SK-MEL-5 (cell line): Measurements from ENCODE around the gene TM7SF2. TPM values are rescaled to one million over a fixed set of nuclear protein-coding genes. Genes with fewer than 3 reads are reported as not detected.
A peak's percentile ranks its signal among the peaks of the same experiment; 100 is the strongest.
"Not testable (repeated sequence)": the region's sequence is repeated elsewhere in the genome, so short reads cannot be mapped to it uniquely, and the experiment has no call there.

Experiments used
- DNase-seq: peaks from one replicate; pipeline ENCODE4 v3.0.0-alpha.2; 2016; ENCODE audit warnings: low read depth, low spot score
- in situ Hi-C: cut with HindIII; loops from 2 replicates; pipeline ENCODE4 v1.10.0; 2016; ENCODE audit warnings: low sequenced_read_pairs, high pct_unique_total_duplicates, low pct_unique_long_range_greater_than_20kb
- total RNA-seq: library from RNA; depleted of rRNA; stranded (reverse); fragments of >200 nt; shearing (Covaris generic); gene quantifications from 2 replicates; pipeline ENCODE4 v1.2.3, GENCODE V29; 2014

Gene TM7SF2
- total RNA-seq, 1 experiment from 2014 or later, result 3.4 TPM

DNA sequence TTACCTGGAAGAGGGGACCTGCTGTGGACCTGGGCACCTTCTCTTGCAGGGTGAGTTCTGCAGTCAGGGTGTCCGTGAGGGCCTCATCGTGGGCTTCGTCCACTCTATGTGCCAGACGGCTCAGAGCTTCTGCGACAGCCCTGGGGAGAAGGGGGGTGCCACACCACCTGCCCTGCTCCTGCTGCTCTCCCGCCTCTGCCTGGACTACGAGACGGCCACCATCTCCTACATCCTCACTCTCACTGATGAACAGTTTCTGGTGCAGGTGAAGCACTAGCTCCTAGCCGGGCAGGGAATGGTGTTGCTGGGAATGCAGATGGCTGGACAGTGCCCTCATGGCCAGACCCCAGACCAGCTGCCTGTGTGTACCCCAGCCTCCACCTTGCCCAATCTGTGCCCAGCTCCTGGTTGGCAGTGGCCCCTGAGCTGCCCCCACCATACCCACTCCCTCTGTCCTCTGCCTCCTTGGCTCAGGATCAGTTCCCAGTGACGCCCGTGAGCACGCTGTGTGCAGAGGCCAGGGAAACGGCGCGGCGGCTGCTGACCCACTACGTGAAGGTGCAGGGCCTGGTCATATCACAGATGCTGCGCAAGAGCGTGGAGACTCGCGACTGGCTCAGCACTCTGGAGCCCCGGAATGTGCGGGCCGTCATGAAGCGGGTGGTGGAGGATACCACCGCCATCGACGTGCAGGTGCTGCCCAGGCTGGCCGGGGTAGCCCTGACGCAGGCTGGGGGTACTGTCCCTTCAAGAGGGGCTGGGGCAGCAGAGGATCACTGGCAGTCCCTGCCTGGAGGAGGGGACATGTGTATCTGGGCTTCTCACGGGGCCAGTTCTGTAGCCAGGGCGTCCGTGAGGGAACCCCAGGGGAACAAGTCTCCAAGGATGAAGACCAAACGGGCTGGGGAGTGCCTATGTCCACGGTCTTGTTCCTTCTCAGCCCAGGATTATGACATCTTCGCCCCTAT, 2.2 kb upstream of the TM7SF2 start:
- no peak for DNase-seq
- in situ Hi-C loops, result no loop called here

DNA sequence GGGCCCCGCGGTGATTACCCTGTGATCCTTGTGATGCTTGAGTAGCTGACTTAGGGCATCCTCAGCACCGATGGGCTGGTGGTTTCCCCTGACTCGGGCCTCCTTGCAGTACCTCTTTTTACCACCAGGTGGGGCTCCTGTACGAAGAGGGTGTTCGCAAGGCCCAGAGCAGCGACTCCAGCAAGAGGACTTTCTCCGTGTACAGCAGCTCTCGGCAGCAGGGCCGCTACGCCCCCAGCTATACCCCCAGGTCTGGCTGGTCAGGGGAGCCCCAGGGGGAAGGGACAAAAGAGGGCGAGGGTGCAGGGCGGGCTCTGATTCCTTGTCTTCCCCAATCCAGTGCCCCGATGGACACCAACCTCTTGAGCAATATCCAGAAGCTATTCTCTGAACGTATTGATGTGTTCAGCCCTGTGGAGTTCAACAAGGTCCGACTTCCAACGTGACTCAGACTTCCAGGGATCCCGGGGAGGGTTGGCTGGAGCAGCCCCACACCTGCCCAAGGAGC, 1.3 kb upstream of the TM7SF2 start:
- DNase-seq, result peak; percentile 82
- in situ Hi-C loops, result no loop called here

DNA sequence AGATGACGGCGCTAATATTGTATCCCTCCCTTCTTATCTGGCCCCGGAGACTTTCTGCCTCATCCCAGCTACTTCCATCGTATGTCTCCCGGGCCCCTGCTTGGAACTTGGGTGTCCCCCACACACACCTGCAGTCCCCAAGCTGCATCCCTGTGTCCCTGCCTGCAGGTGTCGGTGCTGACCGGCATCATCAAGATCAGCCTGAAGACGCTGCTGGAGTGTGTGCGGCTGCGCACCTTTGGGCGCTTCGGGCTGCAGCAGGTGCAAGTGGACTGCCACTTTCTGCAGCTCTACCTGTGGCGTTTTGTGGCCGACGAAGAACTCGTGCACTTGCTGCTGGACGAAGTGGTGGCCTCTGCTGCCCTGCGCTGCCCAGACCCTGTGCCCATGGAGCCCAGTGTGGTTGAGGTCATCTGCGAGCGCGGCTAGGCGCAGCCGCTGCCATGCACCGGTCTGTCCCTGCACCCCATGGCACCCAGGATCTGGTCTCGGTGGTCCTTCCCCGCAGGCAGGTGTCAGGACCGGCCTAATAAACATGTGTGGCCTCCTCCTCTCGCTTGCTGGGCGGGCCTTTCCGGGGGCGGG, 421 bp upstream of the TM7SF2 start:
- in situ Hi-C loops, result no loop called here
- no peak for DNase-seq

DNA sequence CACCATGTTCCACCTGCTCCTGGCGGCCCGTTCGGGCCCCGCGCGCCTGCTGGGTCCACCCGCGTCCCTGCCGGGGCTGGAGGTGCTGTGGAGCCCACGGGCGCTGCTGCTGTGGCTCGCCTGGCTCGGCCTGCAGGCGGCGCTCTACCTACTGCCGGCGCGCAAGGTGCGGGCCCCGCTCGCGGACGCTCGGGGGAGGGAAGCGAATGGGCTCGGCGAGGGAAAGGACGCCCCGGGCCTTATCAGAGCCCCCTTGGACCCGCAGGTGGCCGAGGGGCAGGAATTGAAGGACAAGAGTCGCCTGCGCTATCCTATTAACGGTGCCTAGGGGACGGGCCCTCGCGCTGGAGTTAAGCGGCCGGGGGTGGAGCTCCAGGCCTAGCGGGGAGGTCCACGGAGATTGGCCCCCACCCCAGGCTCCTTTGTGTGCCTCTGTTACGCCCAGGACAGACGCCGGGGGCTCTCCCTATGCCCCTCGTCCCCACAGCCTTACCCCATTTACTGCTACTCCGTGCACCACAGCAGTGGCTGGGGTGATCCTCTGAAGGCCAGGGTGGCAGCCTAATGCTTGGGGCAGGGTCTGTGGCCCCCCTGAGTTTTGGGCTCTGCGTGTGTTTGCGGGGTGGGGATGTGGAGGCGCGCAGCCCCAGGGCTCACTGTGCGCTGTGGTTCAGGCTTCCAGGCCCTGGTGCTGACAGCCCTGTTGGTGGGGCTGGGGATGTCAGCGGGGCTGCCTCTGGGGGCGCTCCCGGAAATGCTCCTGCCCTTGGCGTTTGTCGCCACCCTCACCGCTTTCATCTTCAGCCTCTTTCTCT, 1.1 kb downstream of the TM7SF2 start:
- in situ Hi-C loops, result no loop called here
- DNase-seq, result no peak

DNA sequence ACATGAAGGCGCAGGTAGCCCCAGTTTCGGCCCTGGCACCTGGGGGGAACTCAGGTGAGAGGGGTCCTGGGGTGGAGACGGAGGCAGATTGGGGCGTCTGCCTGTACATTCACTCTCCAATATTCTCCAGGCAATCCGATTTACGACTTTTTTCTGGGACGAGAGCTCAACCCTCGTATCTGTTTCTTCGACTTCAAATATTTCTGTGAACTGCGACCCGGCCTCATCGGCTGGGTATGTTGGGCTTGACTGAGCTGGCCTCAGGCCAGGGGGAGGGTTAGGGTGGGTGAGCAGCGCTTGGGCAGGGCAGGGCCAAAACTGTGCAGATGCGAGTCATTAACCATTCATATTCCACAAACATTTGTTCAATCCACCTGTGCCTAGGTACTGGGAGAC, 1.7 kb downstream of the TM7SF2 start:
- no peak for DNase-seq
- in situ Hi-C loops, result no loop called here

DNA sequence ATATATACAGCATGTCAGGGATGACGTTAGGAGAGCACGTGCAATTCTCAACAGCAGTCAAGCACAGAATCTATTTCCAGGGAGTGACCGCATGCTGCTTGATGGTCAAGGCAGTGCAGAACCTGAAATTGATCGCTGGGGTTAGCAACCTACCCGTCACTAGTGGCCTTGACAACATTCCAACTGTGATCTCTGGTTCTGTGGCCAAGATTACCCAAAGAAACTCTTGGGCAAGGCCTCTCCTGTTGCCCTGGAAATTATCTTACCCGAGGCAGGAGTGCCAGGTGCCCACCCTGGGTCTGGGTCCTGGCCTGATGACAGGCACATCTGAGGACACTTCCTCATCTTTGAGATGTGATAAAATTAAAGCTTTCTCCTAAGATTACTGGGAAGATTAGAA, 2.2 kb downstream of the TM7SF2 start:
- DNase-seq, result no peak
- in situ Hi-C loops, result no loop called here

DNA sequence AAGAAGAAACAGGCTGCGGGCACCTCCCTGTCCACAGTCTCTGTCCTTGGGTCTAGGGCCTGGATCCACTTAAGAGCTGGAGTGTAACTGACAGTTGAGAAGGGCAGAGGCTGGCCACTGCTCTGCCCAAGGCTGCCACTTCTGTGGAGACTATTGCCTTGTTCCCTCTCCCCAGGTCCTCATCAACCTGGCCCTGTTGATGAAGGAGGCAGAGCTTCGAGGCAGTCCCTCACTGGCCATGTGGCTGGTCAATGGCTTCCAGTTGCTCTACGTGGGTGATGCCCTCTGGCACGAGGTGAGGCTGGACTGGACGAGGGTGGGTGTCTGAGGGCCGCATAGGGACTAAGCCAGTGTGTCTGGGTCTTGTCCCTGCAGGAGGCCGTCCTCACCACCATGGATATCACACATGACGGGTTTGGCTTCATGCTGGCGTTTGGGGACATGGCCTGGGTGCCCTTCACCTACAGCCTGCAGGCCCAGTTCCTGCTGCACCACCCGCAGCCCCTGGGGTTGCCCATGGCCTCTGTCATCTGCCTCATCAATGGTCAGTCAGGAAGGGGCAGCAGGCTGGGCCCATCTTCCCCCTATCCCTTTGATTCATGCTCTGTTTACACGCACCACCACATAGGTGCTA, 3.0 kb downstream of the TM7SF2 start:
- no peak for DNase-seq
- in situ Hi-C loops, result no loop called here

DNA sequence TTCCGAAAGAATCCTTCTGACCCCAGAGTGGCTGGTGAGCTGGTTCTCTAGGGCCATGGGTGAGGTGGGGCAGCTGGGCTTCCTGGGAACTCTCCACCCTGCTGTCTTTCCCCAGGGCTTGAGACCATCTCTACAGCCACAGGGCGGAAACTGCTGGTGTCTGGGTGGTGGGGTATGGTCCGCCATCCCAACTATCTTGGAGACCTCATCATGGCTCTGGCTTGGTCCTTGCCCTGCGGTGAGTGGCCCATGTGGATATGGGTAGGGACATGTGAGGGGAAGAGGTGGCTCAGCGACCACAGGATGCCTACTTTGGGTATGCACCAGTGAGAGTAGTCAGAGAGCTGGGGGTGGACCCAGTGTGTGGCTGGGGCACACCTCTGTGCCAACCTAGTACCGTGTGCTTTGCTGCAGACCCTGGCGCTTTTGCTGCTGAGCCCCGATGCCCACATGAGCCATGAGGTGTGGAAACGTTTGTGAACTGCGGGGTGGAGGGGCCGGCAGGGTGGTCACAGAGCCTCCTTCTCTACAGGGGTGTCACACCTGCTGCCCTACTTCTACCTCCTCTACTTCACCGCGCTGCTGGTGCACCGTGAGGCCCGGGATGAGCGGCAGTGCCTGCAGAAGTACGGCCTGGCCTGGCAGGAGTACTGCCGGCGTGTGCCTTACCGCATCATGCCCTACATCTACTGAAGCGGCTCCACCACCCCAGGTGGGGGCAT, 3.9 kb downstream of the TM7SF2 start:
- no peak for DNase-seq
- in situ Hi-C loops, result no loop called here

DNA sequence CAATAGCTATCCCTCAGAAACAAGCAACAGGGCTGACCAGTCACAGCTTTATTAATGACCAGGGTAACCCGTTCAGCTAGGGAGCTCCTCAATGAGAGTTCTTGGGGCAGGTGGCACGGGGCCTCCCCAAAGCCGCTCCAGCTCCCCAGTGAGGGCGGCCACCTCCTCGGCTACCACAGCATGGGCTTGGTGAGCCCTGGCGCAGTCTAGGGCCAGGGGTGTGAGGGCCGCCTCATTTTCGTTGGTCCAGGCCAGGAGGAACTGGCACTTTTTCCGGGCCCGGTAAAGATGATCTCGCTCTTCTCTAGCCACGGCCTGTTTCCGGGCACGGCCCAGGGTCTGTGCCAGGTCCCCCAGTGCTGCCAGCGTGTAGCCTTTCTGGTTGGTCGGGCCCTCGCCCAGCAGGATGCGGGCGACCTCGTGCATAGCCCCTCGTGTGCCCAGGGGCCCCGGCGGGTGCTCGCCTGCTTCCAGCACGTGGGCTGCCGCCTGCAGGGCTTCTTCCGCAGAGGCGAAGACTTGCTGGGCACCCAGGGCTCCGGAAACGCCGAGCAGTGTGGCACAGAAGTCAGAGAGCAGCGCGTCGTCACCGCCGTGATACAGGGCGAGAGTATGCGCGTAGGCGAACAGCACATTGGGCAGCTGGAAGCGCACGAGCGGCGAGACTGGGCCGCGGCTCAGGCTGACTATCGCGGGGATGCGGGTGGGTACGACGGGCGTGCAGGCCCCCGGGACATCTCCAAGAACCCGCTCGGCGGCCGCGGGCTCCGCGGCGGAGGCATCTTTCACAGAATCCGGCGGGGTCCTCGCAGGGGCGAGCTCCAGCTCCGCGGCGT, 4.9 kb downstream of the TM7SF2 start:
- DNase-seq, result peak; percentile 41

DNA sequence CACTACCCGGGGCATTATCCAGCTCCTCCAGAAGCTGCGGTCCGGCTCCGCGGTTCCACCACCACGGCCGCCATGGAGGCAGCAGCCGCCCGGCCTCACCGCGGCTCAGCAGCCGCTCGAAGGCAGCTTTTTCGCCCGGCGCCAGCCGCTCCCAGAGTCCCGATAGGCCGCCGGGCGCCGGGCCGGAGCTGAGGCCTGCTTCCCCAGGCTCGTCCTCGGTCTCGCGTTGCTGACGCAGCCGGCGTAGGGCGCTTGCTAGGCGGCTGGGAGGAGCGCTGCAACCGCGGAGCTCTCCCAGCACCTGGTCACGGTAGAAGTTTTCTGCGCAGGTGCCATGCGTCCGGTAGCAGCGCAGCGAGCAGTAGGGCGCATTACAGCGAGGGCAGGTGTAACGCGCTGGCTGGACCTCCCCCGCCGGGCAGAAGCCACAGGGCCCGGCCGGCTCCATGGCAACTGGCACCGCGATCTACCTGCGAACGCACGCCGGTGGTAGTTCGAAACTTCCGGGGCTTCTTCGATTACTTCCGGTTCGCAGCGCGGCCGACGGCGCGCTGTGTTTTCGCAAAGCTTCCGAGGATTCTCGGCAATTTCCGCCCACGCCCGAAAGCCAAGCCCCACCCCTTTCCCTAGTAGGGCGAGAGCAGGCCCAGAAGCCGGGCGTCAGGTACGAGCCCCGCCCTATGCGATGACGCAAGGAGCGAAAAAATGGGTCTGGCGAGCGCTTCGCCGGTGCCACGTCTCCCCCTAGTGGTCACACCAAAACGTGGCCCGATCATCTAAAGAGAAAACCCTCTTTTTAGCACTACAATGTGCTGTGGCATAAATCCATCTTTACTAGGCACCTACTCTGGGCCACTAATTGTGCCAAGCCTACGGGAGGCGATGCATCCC, 5.8 kb downstream of the TM7SF2 start, which contains the start of gene ZNHIT2:
TSS of gene ZNHIT2 (minus strand) at position 496 of the 891 bp plus-strand sequence. CDS start at position 448, 48 bp downstream.
- DNase-seq, result peak; percentile 97
- in situ Hi-C loops, result no loop called here

More for the DNA sequence above, 4.9 kb downstream of the TM7SF2 start:
- in situ Hi-C loops, result no loop called here

DNA sequence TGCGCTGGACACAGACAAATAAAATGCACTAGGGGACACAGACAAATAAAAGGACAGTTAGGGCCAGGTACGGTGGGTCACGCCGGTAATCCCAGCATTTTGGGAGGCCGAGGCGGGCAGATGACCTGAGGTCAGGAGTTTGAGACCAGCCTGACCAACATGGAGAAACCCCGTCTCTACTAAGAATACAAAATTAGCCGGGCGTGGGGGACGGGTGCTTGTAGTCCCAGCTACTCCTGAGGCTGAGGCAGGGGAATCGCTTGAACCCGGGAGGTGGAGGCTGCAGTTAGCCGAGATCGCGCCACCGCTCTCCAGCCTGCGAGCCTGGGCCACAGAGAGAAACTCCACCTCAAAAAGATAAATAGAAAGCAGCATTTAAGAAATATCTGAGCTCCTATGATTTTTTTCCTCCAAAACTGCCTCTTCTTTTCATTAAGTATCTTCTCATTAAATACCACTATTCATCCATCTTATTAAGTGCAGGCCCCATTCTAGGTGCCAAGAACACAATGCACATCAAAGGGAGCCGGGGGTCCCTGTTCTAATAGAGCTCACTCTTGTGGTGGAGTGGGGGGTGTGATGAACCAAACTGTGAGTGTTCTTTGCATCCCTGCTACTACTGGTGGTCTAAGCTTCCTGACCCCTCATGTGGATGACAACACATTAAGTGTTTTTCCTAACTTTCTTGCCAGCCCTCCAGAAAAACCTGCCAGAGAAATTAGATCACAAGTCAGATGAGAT, 6.6 kb downstream of the TM7SF2 start:
- in situ Hi-C loops, result no loop called here
- DNase-seq, result no peak

DNA sequence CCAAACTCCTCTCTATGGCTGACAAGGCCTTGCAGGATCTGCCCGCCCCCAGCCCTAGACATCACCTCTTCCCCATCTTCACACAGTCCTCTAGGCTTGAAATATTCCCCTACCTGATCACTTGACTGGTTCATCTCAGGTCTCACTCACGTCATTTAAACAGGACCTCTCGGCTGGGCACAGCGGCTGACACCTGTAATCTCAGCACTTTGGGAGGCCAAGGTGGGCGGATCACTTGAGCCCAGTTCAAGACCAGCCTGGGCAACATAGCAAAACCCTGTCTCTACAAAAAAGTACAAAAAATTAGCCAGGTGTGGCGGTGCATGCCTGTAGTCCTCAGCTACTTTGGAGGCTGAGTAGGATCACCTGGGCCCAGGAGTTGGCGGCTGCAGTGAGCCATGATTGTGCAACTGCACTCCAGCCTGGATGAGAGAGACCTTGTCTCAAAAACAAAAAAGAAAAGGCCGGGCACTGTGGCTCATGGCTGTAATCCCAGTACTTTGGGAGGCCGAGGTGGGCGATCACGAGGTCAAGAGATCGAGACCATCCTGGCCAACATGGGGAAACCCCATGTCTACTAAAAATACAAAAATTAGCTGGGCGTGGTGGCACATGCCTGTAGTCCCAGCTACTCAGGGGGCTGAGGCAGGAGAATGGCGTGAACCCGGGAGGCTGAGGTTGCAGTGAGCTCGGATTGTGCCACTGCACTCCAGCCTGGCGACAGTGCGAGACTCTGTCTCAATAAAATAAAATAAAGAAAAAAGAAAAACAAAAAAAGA, 7.4 kb downstream of the TM7SF2 start:
- in situ Hi-C loops, DNase-seq: not testable (repeated sequence)

DNA sequence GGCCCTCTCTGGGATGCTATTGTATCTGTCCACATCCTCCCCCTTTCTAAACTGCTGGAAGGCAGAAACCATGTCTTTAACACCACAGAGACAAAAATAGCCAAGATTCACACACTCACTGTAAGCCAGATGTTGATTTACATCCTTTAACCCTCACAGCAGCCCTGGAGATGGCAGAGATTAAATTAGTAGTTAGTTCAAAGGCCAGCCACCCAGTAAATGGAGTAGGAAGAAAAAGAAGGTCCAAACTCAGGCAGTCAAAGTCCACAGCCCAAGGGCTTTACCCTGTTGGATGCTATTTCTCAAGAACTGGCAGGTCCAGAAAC, 8.0 kb downstream of the TM7SF2 start:
- in situ Hi-C loops, result no loop called here
- no peak for DNase-seq

DNA sequence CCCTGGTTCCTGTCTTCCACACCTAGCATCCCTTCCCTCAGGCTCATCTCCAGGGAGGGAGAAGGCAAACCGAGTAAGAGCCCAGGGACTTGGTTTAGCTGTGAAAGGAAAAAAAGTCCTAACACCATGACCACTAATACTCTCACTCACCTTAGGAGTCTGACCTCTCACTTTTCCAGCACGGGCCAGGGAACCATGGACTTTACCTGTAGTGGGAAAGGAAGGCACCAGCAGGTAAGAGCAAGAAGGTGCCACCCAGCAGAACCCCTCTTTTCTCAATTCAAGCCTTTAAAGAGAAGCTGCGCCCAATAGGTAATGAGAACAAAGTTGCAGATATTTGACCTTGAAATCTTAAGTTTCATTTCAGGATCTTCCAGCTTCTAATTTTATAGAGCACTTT, 9.2 kb downstream of the TM7SF2 start:
- DNase-seq, result no peak
- in situ Hi-C loops, result no loop called here
